A673 (cell line): ENCODE measurements around the gene KRT28.

Experiments used
- CTCF ChIP-seq: fragments of 300-800, 200-600 bp; sonication (generic); conservative IDR thresholded peaks from 2 replicates; pipeline ENCODE4 v1.5.1; 2017; ENCODE audit warnings: low read depth, mild to moderate bottlenecking, antibody characterized with exemption, low read length, moderate library complexity, mixed read lengths
- EZH2 ChIP-seq: fragments of 200-600 bp; sonication (generic); IDR thresholded peaks from 2 replicates; pipeline ENCODE4 v1.6.1; 2017; ENCODE audit warnings: borderline replicate concordance, low read depth, mild to moderate bottlenecking, mixed read lengths, antibody characterized with exemption, low read length; ENCODE audit not compliant: poor library complexity, severe bottlenecking

- TF ChIP-seq CTCF, result no peak
- no peak for TF ChIP-seq EZH2
These were observed at the start of gene KRT28 for GRCh38 chr17:40799859-40800258.
